HFFc6 (cell line): ENCODE results near the gene RER1. TPM values are rescaled to one million over a fixed set of nuclear protein-coding genes. Genes with fewer than 3 reads are reported as not detected.

Experiments used
- DNase-seq: peaks from one replicate; pipeline ENCODE4 v3.0.0-alpha.2; 2018
- H3K27ac Mint-ChIP-seq: 2 replicates; pipeline ENCODE4 v1.8.0; 2020; ENCODE audit warnings: mild to moderate bottlenecking, mixed read lengths
- H3K27me3 Mint-ChIP-seq: 2 replicates; pipeline ENCODE4 v1.8.0; 2021; ENCODE audit warnings: mild to moderate bottlenecking, moderate library complexity, mixed read lengths; ENCODE audit not compliant: insufficient read depth
- H3K36me3 Mint-ChIP-seq: 2 replicates; pipeline ENCODE4 v1.8.0; 2021; ENCODE audit warnings: low read depth, mixed read lengths
- H3K4me1 Mint-ChIP-seq: 2 replicates; pipeline ENCODE4 v1.8.0; 2020; ENCODE audit warnings: low read depth, mixed read lengths
- H3K4me3 Mint-ChIP-seq: 2 replicates; pipeline ENCODE4 v1.8.0; 2020; ENCODE audit warnings: mild to moderate bottlenecking, moderate library complexity, mixed read lengths
- H3K9me3 Mint-ChIP-seq: 2 replicates; pipeline ENCODE4 v1.8.0; 2020; ENCODE audit warnings: mild to moderate bottlenecking, mixed read lengths
- total RNA-seq, 6 experiments: library from RNA; stranded (reverse); fragmentation: NEBNext Ultra II Directional; extraction: Animal tissue kit (Norgen Biotek cat#: 25700); gene quantifications; 2 replicates in 1 of 6; 3 replicates in 5 of 6; pipeline ENCODE4 v1.2.3, GENCODE V29; 2021
- TF ChIP-seq, protein P1 (sequence below): fragments of 200-600 bp; sonication (generic); IDR thresholded peaks from 2 replicates; pipeline ENCODE4 v1.5.0; 2021; ENCODE audit warnings: antibody characterized with exemption, mild to moderate bottlenecking

RER1 gene
- total RNA-seq, 6 experiments from 2014 or later: 254 to 303 (median 283) TPM

DNA sequence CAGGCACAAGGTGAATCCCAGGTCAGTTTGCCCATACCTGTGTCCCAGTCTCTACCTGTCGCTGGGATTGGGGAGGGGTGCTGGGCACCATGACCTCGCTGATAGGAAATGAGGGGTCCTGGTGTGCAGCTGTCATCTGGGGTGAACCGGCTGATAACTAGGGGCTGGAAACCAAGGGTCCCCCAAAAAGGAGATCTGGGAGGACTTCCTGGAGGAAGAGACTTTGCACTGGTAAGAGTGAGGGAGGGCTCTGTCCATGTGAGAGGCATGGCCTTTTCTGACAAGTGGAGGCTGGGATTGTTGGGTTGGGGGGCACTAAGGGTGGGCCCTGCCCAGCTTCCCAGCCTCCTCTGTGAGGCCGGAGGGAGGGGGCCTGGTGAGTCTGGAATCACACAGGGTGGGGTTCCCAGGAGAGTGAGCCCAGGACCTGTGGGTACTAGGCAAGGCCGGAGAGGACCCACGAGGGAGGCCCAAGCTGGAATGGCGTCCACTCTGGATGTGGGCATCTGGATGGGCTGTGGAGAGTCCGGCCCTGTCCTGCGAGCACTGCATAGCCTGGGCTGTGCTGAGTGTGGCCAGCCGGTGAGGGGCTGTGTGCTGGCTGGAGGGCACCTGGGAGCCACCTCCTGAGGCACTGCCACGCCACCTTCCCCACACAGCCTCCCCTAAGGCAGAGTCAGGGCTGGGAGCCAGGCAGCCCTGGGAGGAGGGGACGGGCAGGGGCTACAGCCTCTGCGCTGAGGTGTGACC is 25.6 kb downstream of the RER1 start:
- TF ChIP-seq, protein P1, sequence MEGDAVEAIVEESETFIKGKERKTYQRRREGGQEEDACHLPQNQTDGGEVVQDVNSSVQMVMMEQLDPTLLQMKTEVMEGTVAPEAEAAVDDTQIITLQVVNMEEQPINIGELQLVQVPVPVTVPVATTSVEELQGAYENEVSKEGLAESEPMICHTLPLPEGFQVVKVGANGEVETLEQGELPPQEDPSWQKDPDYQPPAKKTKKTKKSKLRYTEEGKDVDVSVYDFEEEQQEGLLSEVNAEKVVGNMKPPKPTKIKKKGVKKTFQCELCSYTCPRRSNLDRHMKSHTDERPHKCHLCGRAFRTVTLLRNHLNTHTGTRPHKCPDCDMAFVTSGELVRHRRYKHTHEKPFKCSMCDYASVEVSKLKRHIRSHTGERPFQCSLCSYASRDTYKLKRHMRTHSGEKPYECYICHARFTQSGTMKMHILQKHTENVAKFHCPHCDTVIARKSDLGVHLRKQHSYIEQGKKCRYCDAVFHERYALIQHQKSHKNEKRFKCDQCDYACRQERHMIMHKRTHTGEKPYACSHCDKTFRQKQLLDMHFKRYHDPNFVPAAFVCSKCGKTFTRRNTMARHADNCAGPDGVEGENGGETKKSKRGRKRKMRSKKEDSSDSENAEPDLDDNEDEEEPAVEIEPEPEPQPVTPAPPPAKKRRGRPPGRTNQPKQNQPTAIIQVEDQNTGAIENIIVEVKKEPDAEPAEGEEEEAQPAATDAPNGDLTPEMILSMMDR: no peak
- Mint-ChIP-seq H3K27ac (no peak overlapping the region), H3K36me3 (no peaks in the 10 kb centered on the region), H3K4me3 (no peak overlapping the region), H3K27me3 (peaks cover 13% of the 10 kb centered on the region), H3K9me3 (no peaks in the 10 kb centered on the region), H3K4me1 (peaks cover 8% of the 10 kb centered on the region)
- DNase-seq: no peak

- no peak overlapping the region for H3K27ac Mint-ChIP-seq
- DNase-seq: no peak
- peaks cover 8% of the 10 kb centered on the region for H3K4me1 Mint-ChIP-seq
- TF ChIP-seq, protein P1: no peak
- H3K27me3 Mint-ChIP-seq: peaks cover 13% of the 10 kb centered on the region
- peaks cover 2% of the 10 kb centered on the region; the same call in 1 of the 2 replicates for H3K9me3 Mint-ChIP-seq
- no peaks in the 10 kb centered on the region for H3K36me3 Mint-ChIP-seq
- H3K4me3 Mint-ChIP-seq: no peak overlapping the region
These were observed 26.2 kb downstream of the RER1 start for GRCh38 chr1:2417833-2418225.

DNA sequence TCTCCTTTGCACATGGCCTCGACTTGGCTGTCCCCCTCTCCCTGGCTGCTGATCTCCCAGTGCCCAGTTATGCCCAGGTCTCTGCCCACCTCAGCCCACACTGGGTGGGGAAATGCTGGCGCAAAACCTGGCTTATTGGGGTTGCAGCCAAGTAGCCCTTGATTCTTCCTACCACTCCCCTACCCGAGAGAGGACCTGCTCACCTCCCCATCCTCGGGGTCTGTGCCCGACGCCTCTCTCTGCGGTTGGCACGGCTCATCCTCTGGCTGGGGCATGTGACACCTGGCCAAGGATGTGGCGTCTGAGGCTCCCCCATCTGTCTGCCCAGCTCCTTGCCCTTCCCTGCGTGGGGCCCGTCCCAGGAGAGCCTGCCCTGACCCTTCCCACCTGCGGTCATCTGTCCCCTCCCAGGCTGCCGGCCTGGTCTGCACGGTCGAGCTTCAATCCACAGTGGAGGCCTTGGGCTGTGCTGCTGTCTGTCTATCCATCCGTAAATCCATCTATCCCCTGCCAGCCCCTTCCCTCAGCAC is 27.2 kb downstream of the RER1 start:
- H3K27me3 Mint-ChIP-seq: peaks cover 16% of the 10 kb centered on the region
- H3K27ac Mint-ChIP-seq: no peak overlapping the region
- no peaks in the 10 kb centered on the region for H3K36me3 Mint-ChIP-seq
- H3K4me3 Mint-ChIP-seq: no peak overlapping the region
- no peak for DNase-seq
- peaks cover 10% of the 10 kb centered on the region; the same call in 1 of the 2 replicates for H3K9me3 Mint-ChIP-seq
- TF ChIP-seq, protein P1: no peak
- peaks cover 7% of the 10 kb centered on the region for H3K4me1 Mint-ChIP-seq

DNA sequence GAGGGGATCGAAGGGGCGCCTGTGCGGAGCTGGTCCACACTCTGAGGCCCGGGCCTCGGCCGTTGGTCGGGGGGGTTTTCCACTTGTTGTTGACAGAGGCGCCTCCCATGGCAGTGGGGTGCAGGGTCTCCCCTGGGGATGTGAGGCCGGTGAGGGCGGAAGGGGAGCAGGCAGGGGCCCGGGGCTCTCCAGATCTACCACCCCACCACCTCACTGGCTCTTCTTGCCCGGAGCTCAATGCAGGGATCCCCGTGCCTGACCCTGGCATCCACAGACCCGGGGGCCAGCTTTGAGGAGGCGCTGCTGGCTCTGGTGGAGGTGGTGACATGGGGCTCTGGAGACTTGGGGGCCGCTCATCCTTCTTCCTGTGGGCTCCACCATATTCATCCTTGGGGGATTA is 27.8 kb downstream of the RER1 start:
- Mint-ChIP-seq H3K36me3 (no peaks in the 10 kb centered on the region), H3K27me3 (peaks cover 16% of the 10 kb centered on the region), H3K4me1 (peaks cover 1% of the 10 kb centered on the region), H3K4me3 (no peak overlapping the region), H3K9me3 (peaks cover 10% of the 10 kb centered on the region; the same call in 1 of the 2 replicates), H3K27ac (no peak overlapping the region)
- no peak for DNase-seq
- TF ChIP-seq, protein P1: no peak

DNA sequence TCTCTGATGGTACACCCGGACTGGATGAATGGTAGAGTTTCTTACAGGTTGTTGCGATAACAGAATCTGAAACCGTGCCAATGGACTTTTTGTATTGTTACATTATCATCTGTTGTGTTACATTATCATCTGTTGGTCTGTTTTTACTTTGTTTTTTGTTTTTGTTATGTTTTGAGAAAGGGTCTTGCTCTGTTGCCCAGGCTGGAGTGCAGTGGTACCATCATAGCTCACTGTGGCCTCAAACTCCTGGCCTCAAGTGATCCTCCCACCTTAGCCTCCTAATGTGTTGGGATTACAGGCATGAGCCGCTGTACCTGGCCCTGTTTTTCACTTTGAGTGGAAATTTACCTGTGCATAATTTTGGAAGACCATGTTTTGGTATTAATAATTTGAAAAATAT is 30.9 kb downstream of the RER1 start:
- TF ChIP-seq, protein P1: no peak
- no peaks in the 10 kb centered on the region for H3K36me3 Mint-ChIP-seq
- peaks cover 10% of the 10 kb centered on the region; the same call in 1 of the 2 replicates for H3K9me3 Mint-ChIP-seq
- H3K27ac Mint-ChIP-seq: no peak overlapping the region
- H3K4me3 Mint-ChIP-seq: no peak overlapping the region
- DNase-seq: no peak
- H3K27me3 Mint-ChIP-seq: peaks cover 27% of the 10 kb centered on the region
- no peaks in the 10 kb centered on the region for H3K4me1 Mint-ChIP-seq
